Ovary (tissue), 3 donors: ENCODE results near the gene UGGT2.

Source experiments
- CTCF ChIP-seq, 3 donors: fragments of 450-650 bp in 2 of 3; fragments of 200-600 bp in 1 of 3; IDR thresholded peaks; one replicate each; pipeline versions ENCODE4 v1.5.1 to v1.8.0; 2016 to 2022; ENCODE audit warnings: antibody characterized with exemption in 3 of 3, mild to moderate bottlenecking in 1 of 3
- POLR2A ChIP-seq: fragments of 450-650 bp; IDR thresholded peaks from one replicate; pipeline ENCODE4 v1.6.1; 2017; ENCODE audit warnings: antibody characterized with exemption, mild to moderate bottlenecking, moderate library complexity
- donor health status: DM: no; HTN: no; CAD: no.

- TF ChIP-seq CTCF (IDR thresholded peaks at IDR 0.05) (no peak), POLR2A (no peak)
These were observed 182.8 kb downstream of the UGGT2 start for GRCh38 chr13:95870421-95870820.
